Natural killer cell (primary cell): ENCODE data around the gene ATP2B1. TPM values are rescaled to one million over a fixed set of nuclear protein-coding genes. Genes with fewer than 3 reads are reported as not detected.

Experiments used
- ATAC-seq, 3 donors: fragments of 150-1000 bp in 2 of 3; fragments of 200-7000 bp in 1 of 3; cut with Tn5 transposase; 1 replicate in 1 of 3; 2 replicates in 2 of 3; pipeline ENCODE4 v1.10.0; 2021; ENCODE audit warnings: mild to moderate bottlenecking in 2 of 3, moderate library complexity in 2 of 3
- DNase-seq, 2 donors: peaks; one replicate each; pipeline versions ENCODE4 v3.0.0 to v3.0.0-alpha.2; 2013 to 2021; ENCODE audit warnings: mixed read lengths in 1 of 2
- H3K27ac ChIP-seq: one replicate; pipeline ENCODE4 v1.5.1; 2013; ENCODE audit warnings: mild to moderate bottlenecking, low read length
- H3K27me3 ChIP-seq: one replicate; pipeline ENCODE4 v1.6.1; 2013; ENCODE audit warnings: low read length; ENCODE audit not compliant: control insufficient read depth, insufficient read depth
- H3K36me3 ChIP-seq: one replicate; pipeline ENCODE4 v1.6.1; 2013; ENCODE audit warnings: low read length; ENCODE audit not compliant: control insufficient read depth, insufficient read depth
- H3K4me1 ChIP-seq: one replicate; pipeline ENCODE4 v1.6.1; 2013; ENCODE audit warnings: low read length; ENCODE audit not compliant: control insufficient read depth, insufficient read depth
- H3K4me3 ChIP-seq: one replicate; pipeline ENCODE4 v1.5.1; 2013; ENCODE audit warnings: low read length
- H3K9me3 ChIP-seq: one replicate; pipeline ENCODE4 v1.6.1; 2013; ENCODE audit warnings: low read length; ENCODE audit not compliant: control insufficient read depth, insufficient read depth
- H3K27ac Mint-ChIP-seq, 2 donors: one replicate each; pipeline ENCODE4 v1.8.0; 2022; ENCODE audit warnings: mild to moderate bottlenecking in 2 of 2, mixed read lengths in 2 of 2, moderate library complexity in 1 of 2
- H3K27me3 Mint-ChIP-seq, 2 donors: one replicate each; pipeline ENCODE4 v1.8.0; 2022; ENCODE audit warnings: low read depth in 2 of 2, mixed read lengths in 2 of 2
- H3K36me3 Mint-ChIP-seq: one replicate; pipeline ENCODE4 v1.8.0; 2022; ENCODE audit warnings: mixed read lengths
- H3K4me1 Mint-ChIP-seq, 2 donors: one replicate each; pipeline ENCODE4 v1.8.0; 2022; ENCODE audit warnings: mixed read lengths in 2 of 2
- H3K4me3 Mint-ChIP-seq: one replicate; pipeline ENCODE4 v1.8.0; 2022; ENCODE audit warnings: mild to moderate bottlenecking, moderate library complexity, mixed read lengths
- H3K9me3 Mint-ChIP-seq, 2 donors: one replicate each; pipeline ENCODE4 v1.8.0; 2022; ENCODE audit warnings: mixed read lengths in 2 of 2
- WGBS: methylation state at CpG from one replicate; pipeline ENCODE4 v1.1.7; 2013; ENCODE audit warnings: missing lambda C conversion rate; ENCODE audit not compliant: insufficient coverage; 5-methylcytosine and 5-hydroxymethylcytosine counted together
- intact Hi-C: fragments of 100-400 bp; cut with micrococcal nuclease; formaldehyde crosslinking; loops from one replicate; pipeline ENCODE4 v1.14.2; 2022
- total RNA-seq, 4 donors: library from RNA; stranded (reverse); fragments of 120-200 nt in 1 of 4; gene quantifications; one replicate each; pipeline versions ENCODE4 v1.2.3 to v1.2.4, GENCODE V29; 2013 to 2022
- TF ChIP-seq, protein P1 (sequence below): fragments of 200-600 bp; IDR thresholded peaks from one replicate; pipeline ENCODE4 v1.8.0; 2022; ENCODE audit warnings: antibody characterized with exemption

Gene ATP2B1
- total RNA-seq, 3 donors from 2014 or later (not counting 1 experiment from before 2014, with no cell fraction given) = 87.8 to 97.6 (median 97.3) TPM

GRCh38 chr12:89731089-89731488 is 22.5 kb upstream of the ATP2B1 start:
- Histone ChIP-seq H3K36me3 (no peaks in the 10 kb centered on the region), H3K4me3 (no peak overlapping the region), H3K9me3 (no peaks in the 10 kb centered on the region), H3K4me1 (no peaks in the 10 kb centered on the region), H3K27ac (no peak overlapping the region), H3K27me3 (no peaks in the 10 kb centered on the region)
- H3K27ac Mint-ChIP-seq = no peak overlapping the region
- peaks cover 6 to 11% of the 10 kb centered on the region in 2 donors for H3K27me3 Mint-ChIP-seq
- 84% methylated on average over 2 of the region's 3 CpGs for WGBS
- no peak overlapping the region for H3K4me3 Mint-ChIP-seq
- peaks cover 6% of the 10 kb centered on the region for H3K36me3 Mint-ChIP-seq
- intact Hi-C loops = no loop called here
- H3K9me3 Mint-ChIP-seq = no peaks in the 10 kb centered on the region
- TF ChIP-seq, protein P1, sequence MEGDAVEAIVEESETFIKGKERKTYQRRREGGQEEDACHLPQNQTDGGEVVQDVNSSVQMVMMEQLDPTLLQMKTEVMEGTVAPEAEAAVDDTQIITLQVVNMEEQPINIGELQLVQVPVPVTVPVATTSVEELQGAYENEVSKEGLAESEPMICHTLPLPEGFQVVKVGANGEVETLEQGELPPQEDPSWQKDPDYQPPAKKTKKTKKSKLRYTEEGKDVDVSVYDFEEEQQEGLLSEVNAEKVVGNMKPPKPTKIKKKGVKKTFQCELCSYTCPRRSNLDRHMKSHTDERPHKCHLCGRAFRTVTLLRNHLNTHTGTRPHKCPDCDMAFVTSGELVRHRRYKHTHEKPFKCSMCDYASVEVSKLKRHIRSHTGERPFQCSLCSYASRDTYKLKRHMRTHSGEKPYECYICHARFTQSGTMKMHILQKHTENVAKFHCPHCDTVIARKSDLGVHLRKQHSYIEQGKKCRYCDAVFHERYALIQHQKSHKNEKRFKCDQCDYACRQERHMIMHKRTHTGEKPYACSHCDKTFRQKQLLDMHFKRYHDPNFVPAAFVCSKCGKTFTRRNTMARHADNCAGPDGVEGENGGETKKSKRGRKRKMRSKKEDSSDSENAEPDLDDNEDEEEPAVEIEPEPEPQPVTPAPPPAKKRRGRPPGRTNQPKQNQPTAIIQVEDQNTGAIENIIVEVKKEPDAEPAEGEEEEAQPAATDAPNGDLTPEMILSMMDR = no peak
- no peak for DNase-seq
- ATAC-seq = no peak
- H3K4me1 Mint-ChIP-seq = peaks cover 10 to 11% of the 10 kb centered on the region in 2 donors

- no peak for ATAC-seq
- Mint-ChIP-seq H3K4me1 (peaks cover 10 to 11% of the 10 kb centered on the region in 2 donors), H3K27me3 (peaks cover 0 to under 1% of the 10 kb centered on the region in 2 donors), H3K4me3 (no peak overlapping the region), H3K27ac (no peak overlapping the region), H3K9me3 (no peaks in the 10 kb centered on the region), H3K36me3 (no peaks in the 10 kb centered on the region)
- Histone ChIP-seq H3K27me3 (no peaks in the 10 kb centered on the region), H3K4me1 (no peaks in the 10 kb centered on the region), H3K9me3 (no peaks in the 10 kb centered on the region), H3K36me3 (no peaks in the 10 kb centered on the region), H3K27ac (no peak overlapping the region), H3K4me3 (no peak overlapping the region)
- no peak for DNase-seq
- intact Hi-C loops = no loop called here
- WGBS = 81% methylated on average over 4 of the region's 4 CpGs
- TF ChIP-seq, protein P1 = no peak
Measured at GRCh38 chr12:89729946-89730459, 21.4 kb upstream of the ATP2B1 start.

DNA sequence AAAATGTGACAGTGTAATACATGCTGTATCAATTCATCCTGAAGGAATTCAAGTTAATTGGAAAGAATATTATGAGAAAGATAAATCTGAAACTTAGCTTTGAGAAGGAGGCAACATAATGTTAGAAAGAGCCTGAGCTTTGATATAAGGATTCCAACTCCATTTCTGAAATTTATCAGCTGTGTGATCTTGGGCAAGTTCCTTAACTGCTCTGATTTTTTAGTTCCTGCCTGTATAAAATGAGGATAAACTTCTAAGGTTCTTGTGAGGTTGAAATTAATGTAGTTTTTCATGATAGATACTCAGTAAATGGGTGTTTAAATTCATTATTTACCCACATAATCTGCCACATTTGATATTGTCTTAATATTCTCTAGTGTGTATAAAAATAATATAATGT is 14.6 kb upstream of the ATP2B1 start:
- ATAC-seq (no peak), DNase-seq (no peak)
- TF ChIP-seq, protein P1 = no peak
- H3K36me3 ChIP-seq = no peaks in the 10 kb centered on the region
- no peak overlapping the region for H3K4me3 ChIP-seq
- intact Hi-C loops = no loop called here
- Mint-ChIP-seq H3K4me3 (no peak overlapping the region), H3K36me3 (no peaks in the 10 kb centered on the region), H3K4me1 (no peaks in the 10 kb centered on the region), H3K27ac (no peak overlapping the region), H3K9me3 (no peaks in the 10 kb centered on the region), H3K27me3 (peaks cover 0 to 3% of the 10 kb centered on the region in 2 donors)
- H3K9me3 ChIP-seq = no peaks in the 10 kb centered on the region
- no peak overlapping the region for H3K27ac ChIP-seq
- H3K4me1 ChIP-seq = no peaks in the 10 kb centered on the region
- no peaks in the 10 kb centered on the region for H3K27me3 ChIP-seq

GRCh38 chr12:89721291-89721987 is 12.8 kb upstream of the ATP2B1 start:
- H3K27me3 ChIP-seq = no peaks in the 10 kb centered on the region
- intact Hi-C loops = no loop called here
- Mint-ChIP-seq H3K4me1 (no peaks in the 10 kb centered on the region), H3K27ac (no peak overlapping the region), H3K9me3 (no peaks in the 10 kb centered on the region), H3K36me3 (no peaks in the 10 kb centered on the region), H3K4me3 (no peak overlapping the region), H3K27me3 (peaks cover 0 to 3% of the 10 kb centered on the region in 2 donors)
- no peaks in the 10 kb centered on the region for H3K9me3 ChIP-seq
- DNase-seq = no peak
- no peak for ATAC-seq
- no peaks in the 10 kb centered on the region for H3K4me1 ChIP-seq
- H3K36me3 ChIP-seq = no peaks in the 10 kb centered on the region
- TF ChIP-seq, protein P1 = no peak
- H3K4me3 ChIP-seq = no peak overlapping the region
- H3K27ac ChIP-seq = peak overlapping the region; percentile 57
- WGBS = 48% methylated on average over 6 of the region's 8 CpGs
